PFSK-1 (cell line): ENCODE results near the gene ZDHHC16.

ENCODE experiments used
- FOXP2 ChIP-seq: optimal IDR thresholded peaks from 2 replicates; pipeline ENCODE3; 2011; ENCODE audit warnings: borderline replicate concordance, control low read depth, inconsistent platforms; ENCODE audit not compliant: insufficient read depth; ENCODE audit errors: extremely low read length, extremely low read depth
- POLR2AphosphoS5 ChIP-seq: IDR thresholded peaks from 2 replicates; pipeline ENCODE4 v1.6.1; 2012; ENCODE audit warnings: low read depth, mild to moderate bottlenecking, control low read depth, low read length, moderate library complexity
- TAF1 ChIP-seq: IDR thresholded peaks from 2 replicates; pipeline ENCODE4 v1.6.1; 2012; ENCODE audit warnings: low read length, control low read depth, borderline replicate concordance; ENCODE audit not compliant: insufficient read depth

- TF ChIP-seq POLR2AphosphoS5 = no peak
- no peak for TF ChIP-seq TAF1
- no peak for TF ChIP-seq FOXP2
Measured at GRCh38 chr10:97456686-97457065, 10.7 kb downstream of the ZDHHC16 start.
